ENCODE results near the gene ATOH8.

The ATOH8 gene

DNA sequence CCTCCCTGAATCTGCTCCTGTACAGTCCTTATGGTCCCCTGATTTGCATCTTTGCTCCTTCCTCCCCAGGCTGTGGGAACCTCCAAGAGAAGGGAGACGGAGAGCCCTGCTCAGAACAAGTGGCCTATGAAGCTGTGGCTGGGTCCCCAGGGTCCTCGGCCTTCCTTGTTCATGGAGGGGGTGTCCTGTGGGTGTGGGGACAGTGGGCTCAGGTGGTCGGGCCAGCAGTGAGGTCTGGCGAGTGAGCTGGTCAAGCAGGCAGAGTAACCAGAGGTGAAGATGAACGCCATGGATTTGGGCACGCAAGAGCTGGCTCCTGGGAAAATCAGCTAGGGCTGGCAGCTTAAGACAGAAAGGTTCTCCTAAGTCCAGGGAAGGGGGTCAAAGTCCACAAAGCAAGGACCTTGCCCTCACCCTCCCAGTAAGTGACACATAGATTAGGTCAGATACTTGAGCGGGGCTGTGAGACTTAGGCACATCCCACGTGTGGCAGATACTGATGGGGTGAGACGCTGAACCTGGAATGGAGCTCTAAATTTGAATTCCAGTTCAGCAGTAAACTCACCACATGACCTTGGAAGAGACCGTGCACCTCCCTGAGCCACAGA, 34.8 kb upstream of the ATOH8 start:
- DNase-seq: no peak

DNA sequence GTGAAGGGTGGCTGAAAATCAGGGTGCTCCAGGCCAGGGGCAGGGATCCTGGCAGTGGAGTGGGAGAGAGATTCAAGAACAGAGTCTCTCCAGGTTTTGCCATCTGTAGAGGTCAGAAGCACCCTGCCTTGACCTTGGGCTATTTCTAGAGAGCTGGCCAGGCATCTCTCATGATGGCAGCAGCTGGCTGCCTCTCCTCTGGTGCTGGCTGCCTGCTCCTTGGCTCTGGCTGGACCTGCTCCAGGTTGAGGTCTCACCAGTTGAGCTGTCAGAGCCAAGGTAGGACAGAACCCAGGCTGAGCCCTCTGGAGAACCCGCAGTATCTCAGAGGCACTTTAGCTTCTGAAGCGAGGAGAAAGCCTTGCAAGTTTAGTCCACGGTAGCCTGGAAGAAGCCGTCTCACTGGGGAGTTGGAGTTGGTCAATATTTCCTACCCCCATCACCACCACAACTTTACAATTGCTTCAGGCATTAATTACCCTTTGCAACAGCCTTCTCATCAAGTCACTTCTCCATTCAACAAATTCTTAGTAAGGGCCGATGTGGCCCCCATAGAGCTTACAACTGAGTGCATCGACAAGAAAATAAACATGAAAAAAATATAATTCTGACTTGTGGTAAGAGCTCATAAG, 34.1 kb upstream of the ATOH8 start:
- no peak for DNase-seq

DNA sequence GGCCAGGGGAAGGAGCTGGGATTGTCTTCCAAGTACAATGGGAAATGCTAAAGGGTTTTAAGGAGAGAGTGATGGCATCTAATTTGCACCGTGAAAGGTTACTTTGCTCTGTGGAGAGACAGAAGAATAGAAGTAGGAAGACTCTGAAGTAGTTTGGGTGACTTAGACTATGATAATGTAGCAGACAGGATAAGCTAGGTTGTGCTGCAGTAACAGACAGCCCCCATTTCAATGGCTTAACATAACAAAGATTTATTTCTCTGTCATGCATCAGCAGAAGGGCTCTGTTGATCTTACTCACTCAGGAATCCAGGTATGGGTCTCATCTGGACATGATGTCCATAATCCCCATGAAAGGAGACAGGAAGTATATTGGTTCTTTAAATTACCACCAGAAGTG, 33.3 kb upstream of the ATOH8 start:
- DNase-seq: no peak

DNA sequence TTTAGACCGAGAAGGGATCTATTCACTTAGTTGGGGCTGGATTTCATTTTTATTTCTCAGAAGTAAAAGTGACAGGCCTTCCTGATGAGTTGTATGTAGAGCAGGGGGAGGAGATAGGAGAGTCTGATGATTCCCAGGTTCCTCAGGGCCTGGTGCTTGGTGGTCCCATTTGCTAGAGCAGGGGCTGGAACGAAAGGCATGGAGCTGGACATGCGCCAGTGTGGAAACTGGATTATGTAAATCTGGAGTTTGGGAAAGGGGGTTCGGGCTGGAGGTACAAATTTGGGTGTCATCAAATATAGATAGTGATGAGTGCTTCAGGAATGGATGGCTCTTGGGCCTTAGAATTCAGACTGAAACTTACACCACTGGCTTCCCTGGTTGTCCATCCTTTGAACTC, 32.1 kb upstream of the ATOH8 start:
- no peak for DNase-seq

DNA sequence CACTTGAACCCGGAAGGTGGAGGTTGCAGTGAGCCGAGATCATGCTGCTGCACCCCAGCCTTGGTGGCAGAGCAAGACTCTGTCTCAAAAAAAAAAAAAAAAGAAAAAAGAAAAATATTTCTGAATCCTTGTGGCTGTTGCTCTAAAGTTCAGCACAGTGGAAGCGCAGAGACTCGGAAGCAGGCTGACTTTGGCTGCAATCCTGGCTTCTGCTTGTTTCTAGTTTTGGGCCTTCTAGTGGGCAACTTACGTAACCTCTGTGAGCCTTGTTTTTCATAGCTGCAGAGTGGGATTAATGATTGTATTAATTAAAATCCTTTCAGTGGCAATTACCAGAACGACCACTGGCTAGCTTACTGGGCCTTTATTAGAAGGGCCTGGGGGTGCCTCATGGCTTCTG, 31.3 kb upstream of the ATOH8 start:
- no peak for DNase-seq

DNA sequence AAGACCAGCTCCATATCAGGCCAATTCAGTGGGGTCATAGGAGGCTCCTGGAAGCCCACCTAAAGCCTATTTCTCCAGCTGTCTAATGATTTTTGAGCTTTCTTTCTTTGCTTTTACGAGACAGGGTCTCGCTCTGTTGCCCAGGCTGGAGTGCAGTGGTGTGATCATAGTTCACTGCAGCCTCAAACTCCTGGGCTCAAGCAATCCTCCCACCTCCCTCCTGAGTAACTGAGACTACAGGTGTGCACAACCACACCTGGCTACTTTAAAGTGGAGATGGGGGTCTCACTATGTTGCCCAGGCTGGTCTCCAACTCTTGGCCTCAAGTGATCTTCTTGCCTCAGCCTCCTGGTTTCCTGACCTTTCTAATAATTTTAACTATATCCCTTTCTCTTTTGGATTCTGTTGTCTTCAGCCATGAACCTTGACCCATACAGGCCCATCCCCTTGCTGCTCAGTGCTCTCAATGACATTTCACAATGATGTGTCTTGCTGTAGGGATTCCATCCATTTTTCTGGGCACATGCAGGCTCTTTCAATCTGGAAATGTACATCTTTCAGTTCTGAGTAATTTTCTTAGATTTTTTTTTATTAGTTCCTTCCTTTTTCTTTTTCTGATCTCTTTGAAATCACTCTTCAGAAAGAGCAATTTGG, 30.0 kb upstream of the ATOH8 start:
- DNase-seq: no peak

DNA sequence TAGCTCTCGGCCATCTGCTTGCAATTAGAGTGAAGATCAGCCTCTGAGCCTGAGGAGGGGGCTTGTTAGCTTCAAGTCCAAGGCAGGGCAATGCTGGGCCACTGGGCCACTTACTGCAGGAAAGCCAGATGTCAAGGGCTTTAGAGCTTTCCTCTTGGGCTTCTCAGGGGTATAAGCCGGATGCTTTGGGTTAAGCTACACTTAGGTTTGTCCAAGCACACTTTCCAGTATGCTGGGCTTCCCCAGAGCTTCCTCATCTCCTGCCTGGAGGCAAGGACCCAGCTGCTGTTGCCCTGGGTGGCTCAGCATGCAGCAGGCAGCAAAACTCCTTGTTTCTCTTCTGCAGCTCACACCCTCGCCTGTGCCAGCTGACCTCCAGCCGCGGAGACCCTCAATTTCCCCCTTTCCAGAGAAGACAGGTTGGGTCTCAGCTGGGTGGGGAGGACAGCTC, 29.0 kb upstream of the ATOH8 start:
- no peak for DNase-seq

DNA sequence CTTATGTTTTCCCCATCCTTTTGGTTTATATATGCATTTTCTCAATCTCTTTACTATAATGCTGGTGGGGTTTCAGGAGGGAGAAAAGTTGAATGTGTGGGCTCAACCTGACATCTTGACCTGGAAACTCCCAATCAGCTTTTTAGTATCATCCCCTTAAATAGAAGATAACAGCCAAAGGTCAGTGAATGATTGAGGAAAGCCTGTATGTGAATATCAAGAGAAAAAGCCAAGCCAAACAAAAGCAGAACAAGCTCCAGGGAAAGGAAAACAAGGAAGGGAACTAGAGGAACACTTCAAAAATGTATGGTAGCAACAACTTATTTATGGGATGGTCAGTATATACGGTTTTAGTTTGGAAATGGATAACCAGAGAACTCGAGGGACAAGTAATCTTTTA, 28.3 kb upstream of the ATOH8 start:
- DNase-seq: no peak

DNA sequence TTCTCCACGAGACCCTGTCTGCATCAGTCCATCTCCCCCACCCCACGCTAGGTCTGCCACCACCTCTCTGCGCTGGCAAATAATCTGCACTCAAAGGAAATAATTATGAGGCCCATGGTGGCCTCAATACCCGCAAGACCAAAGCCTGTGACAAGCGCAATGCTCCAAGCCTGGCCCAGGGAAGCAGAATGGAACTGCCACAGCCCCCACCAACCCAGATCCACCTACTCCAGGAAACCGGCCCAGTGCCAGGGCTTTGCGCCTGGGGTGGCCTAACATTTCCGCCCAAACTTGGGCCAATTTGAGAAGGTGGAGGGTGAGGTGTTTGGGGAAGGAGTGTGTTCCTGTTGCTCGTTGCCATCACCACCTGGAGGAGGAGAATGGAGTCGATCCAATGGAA, 26.0 kb upstream of the ATOH8 start:
- no peak for DNase-seq

DNA sequence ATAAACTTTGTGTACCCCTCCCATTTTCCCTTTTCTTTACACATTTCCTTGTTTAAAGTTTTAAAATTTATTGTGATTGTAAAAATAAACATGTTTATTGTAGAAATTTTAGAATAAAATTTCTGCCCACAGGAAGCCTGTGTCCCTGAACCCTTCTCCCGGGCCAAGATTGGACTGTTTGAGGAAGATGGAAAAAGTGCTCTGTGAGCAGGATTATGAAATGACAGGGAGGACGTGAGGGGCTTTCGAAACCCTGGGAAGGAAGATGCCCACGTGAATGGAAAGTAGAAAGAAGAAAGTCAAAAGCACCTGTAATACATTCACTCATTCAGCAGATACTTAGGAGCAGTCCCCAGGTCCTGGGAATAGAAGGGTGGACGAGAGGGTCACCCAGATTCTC, 25.4 kb upstream of the ATOH8 start:
- DNase-seq: no peak

DNA sequence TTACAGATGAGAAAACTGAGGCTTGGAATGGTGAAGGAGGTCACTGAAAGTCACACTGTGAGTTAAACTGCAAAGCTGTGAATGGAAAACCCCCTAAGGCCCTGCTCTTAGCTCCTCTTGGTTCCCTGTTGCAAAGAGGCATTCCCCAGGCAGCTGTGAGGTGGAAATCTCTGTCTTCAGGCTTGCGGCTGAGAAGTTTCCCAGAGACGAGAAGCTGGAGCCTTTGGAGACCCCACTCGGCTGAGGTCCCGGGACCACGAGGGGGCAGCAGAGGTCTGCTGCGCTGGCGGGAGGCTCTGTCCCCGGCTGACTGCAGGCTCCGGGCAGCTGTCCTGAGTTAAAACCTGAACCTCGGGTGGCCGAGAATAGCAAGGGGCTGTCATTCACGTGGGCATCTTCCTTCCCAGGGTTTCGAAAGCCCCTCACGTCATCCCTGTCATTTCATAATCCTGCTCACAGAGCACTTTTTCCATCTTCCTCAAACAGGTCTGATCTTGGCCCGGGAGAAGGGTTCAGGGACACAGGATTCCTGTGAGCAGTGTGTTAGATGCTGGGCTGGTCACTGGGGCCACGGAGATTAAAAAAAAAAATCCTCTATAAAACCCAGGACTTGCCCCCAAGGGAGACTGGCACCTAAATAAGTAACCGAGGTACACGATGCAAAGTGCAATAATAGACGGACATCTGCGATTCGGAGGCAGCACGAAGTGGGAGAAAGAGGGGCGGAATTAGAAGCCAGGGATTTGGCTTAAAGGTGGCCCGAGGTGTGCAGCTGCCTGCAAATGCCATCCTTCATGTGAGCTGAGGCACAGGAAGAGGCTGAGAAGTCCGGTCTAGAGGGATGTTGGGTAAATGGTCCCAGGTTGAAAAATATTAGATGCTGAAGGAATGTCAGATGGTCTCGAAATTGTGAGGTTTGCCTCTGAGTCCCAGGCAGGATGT, 24.6 kb upstream of the ATOH8 start:
- DNase-seq: peak; percentile 59 to 63

DNA sequence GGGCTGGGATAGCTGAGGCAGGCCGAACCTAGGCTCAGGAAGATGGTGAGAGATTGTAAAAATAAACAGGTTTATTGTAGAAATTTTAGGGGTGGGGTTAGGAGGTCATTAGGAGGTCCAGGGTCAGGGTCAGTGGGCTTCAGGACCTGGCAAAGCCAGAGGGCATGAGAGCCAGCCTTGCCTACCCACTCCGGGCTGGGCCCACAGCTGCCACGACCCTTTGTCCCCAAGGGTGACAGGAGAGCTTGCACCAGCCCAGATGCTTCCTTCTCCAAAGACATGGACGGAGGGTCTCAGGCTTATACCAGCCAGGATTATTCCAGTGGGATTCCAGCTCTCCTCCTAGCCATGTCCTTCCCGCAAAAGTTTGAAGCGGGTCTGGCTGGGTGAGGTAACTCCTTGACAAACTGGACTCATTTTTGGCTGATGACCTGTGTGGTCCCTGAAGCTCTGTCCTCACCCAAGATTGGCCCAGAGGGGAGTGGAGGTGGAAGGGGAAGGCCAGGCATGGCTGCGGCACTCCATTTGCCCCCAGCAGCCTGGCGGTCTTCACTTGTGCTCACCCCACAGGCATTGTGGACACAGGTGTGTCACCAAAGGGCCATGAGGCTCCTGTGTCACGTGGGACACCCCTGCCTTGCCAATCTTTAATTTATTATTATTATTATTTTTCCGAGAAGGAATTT, 23.8 kb upstream of the ATOH8 start:
- no peak for DNase-seq

DNA sequence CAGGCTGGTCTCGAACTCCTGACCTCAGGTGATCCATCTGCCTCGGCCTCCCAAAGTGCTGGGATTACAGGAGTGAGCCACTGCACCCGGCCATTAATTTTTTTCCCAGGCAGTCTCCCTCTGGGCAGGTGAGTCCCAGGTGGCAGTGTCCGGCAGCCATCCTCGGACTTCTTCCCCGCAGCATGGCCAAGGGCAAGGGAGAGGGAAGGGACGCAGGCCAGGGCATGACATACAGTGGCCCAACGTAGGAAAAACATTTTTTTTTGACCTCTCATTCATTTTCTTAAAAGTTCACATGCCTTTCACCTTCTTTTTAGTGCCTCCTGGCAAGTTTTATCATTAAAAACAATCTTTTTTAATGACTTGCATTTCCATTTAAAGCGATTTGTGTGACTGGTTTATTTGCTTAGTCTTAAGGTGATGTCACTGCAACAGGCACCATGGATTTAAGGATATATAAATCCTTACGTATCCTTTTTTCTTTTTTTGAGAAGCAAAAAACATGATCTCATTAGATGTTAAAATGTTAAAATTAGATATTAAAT, 23.0 kb upstream of the ATOH8 start:
- no peak for DNase-seq

DNA sequence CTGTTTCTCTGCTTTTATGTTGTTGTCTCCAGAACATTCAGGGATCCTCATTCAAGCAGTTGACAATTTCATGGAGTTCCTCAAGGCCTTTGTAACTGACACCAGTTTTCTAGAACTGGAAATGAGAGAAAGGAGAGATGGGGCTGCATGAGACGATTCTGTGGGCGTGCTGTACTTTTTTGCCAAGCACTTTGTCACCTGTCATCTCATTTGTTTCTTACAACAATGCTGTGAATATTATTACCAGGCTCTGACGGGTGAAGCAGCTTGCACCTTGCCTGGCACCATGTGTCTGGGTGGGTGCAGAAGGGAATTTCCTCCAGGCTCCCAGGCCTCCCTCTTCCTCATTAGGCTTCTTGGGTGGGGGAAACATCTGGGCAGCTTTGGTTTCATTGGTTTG, 22.2 kb upstream of the ATOH8 start:
- no peak for DNase-seq

DNA sequence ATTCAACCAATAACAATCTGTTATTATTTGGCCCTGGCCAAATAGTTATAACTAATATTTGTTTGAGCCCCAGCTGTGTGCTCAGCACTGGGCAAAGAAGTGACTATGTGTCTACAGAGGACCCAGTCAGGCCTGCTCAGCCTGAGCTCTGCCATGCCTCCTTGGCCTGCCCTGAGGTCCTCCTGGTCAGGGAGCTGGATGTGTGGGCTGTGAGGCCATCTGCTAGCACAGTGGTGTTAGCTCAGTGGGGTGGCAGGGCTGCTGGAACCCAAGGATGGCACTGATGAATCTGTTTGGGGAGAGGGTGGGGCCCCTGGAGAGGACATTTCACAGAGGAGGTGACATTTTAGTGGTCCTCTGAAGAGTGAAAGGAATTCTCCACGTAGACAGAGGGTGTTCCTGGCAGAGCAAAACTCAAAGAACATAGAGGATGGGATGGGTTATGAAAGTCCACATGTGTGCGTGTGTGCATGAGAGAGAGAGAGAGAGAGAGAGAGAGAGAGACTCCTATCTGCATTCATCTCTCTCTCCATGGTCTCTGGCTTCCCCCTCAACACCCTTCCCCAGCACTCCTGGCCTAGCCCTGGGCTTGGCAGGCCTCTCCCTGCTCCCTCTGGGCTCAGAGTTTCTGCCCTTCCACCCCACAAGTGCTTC, 21.2 kb upstream of the ATOH8 start:
- DNase-seq: no peak

DNA sequence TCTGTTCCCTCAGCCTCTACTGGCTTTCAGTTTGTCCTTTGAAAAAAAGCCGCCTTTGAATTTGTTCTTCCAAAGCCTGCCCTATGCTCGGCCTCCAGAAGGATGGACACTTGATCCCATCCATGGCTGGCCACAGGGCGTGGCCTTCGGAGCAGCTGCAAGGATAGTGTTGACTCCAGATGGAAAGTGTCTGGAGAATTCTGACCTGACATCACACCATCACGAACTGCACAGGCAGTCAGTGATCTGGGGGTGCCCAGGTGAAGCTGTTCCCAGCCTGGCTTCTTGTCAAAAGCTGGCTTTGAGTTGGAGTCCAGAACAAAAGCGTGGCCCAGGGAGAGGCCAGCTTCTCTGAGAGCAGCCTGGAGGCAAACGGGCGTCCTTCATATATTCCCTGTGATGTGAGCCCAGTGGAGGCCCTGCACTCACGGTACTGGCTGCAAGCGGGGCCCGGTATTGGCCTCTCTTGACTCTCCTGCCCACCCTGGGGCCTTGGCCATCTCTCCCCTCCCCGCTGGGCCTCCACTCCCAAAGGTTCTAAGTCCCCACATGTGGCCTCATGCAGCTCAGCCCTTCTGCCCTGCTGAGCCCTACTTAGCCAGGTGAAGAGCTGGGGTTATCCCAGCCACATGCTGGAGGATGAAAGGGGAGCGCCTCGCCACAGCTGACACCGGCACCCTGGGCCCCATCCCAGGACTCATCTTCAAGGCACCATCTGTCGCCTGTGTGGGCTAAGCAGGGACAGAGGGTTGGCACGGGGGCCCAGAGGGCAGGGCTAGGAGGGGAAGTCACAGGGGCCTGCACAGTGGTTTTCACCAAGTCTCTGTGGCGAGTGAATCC, 20.4 kb upstream of the ATOH8 start:
- no peak for DNase-seq

DNA sequence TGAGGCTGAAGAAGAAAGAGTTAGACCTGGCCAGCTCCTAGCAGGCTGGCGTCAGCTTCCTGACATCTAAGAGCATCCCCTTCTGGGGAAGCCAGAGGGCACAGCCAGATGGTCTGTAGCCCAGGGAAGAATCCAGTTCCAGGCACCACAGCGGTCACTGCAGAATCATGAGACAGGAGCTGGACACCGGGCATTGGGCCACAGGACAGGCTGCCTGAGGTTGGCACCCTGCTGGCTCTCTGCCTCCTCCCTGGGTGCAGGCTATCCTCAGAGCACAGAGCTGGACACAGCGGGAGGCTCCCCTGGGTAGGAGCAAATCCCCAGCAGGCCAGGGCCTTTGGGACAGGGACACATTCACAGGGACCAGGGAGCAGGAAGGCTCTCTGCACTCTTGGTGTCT, 19.8 kb upstream of the ATOH8 start:
- no peak for DNase-seq

DNA sequence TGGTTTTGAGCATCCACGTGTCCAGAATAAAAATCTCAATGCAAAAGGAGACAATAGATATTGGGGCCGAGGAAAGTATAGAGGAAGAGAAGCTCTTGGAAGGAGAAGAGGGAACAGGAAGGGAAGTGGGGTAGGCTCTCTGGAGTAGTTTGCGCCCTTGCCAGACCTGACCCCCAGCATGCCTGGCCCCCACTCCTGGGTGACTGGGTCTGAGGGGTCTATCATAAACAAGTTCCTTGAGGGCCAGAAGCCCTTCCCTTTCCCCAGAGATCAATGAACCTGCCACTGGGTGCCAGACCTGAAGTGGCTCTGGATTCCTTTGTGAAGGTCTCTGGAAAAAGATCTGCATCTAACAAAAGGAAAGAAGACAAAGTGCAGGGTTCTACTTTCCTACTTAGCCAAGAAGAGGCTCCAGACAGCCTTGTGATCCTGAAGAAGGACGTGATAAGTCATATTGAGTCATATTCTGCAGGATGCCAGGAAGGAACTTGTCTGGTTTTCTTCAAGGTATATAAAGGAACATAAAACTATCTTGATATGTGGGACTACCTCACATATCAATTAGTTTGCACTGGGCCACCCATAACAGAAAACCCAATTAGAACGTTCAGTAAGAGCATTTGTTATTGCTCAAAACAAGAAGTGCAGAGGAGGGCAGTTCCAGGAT, 18.7 kb upstream of the ATOH8 start:
- DNase-seq: no peak

DNA sequence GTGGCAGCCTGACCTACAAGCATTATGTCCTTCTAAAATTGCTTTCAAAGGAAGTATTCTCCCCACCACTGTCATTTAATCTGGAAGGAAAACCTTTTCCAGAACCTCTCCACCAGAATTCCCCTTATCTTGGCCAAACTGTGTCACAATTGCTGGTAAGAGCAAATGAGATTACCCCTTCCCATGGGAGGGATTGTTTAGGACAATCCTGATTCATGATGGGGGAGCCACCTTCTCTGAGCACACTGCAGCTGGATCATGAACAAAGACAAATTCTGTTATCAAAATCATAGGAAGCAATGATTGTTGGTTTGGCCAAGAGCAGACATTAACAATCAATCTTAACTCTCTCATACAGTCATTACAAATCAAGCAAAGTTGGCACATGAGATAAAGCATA, 18.1 kb upstream of the ATOH8 start:
- DNase-seq: no peak

Measured in activated CD4-positive, alpha-beta T cell treated with anti-CD3 and anti-CD28 coated beads, Interleukin-2, amount 50 U/mL, for 4 hours (primary cell).